Uterus (tissue), 2 donors: ENCODE results near the gene NOX3.

Experiments used
- CTCF ChIP-seq, 4 experiments: fragments of 200-600 bp in 2 of 4; fragments of 450-650 bp in 2 of 4; sonication (generic) in 2 of 4; IDR thresholded peaks; one replicate each; pipeline ENCODE4 v1.5.1; 2016 to 2019; ENCODE audit warnings: antibody characterized with exemption in 4 of 4, mild to moderate bottlenecking in 2 of 4, moderate library complexity in 1 of 4
- POLR2A ChIP-seq, 2 donors: fragments of 450-650 bp; IDR thresholded peaks; one replicate each; pipeline ENCODE4 v1.6.1; 2016; ENCODE audit warnings: antibody characterized with exemption in 2 of 2, mild to moderate bottlenecking in 1 of 2, moderate library complexity in 1 of 2

DNA sequence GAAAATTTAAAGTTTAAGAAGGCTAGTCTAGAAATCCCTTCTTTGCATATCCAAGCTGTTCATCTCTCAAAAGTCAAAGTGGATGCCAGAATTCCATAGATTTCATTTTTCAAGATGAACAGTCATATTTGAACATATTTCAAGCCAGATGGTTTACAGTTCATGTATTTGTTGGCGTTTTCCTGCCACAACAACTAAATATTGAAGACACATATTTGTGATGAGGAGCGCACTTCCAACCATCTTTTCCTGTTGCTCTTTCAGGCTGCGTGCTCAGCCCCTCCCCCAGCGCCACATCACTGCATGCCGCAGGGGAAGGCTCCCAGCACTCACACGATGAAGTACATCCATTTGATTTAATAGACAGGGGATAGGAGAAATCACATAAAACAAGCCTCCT lies 5.9 kb upstream of the NOX3 start:
- TF ChIP-seq POLR2A (IDR thresholded peaks at IDR 0.05) (no peak), CTCF (IDR thresholded peaks at IDR 0.05) (no peak)
